Activated CD4-positive, alpha-beta T cell treated with anti-CD3 and anti-CD28 coated beads, Interleukin-2, amount 50 U/mL, for 4 hours (primary cell): ENCODE measurements around the gene CNGB1.
"Not testable (repeated sequence)": the region's sequence is repeated elsewhere in the genome, so short reads cannot be mapped to it uniquely, and the experiment has no call there.

Experiments
- DNase-seq, 2 experiments: peaks; one replicate each; pipeline ENCODE4 v3.0.0-alpha.2; 2020

CNGB1 gene

GRCh38 chr16:57923418-57923817 lies 47.5 kb downstream of the CNGB1 start:
- DNase-seq = no peak

GRCh38 chr16:57920880-57921229 lies 50.1 kb downstream of the CNGB1 start:
- no peak for DNase-seq

GRCh38 chr16:57920215-57920879 lies 50.6 kb downstream of the CNGB1 start:
- no peak for DNase-seq

- DNase-seq = no peak
Observed at GRCh38 chr16:57918994-57919393, 51.9 kb downstream of the CNGB1 start.

GRCh38 chr16:57918444-57918843 lies 52.5 kb downstream of the CNGB1 start:
- DNase-seq = no peak

- DNase-seq = not testable (repeated sequence)
Observed at GRCh38 chr16:57917929-57918328, 53.0 kb downstream of the CNGB1 start.

GRCh38 chr16:57917489-57917888 lies 53.4 kb downstream of the CNGB1 start:
- not testable (repeated sequence) for DNase-seq

GRCh38 chr16:57916735-57917438 lies 54.0 kb downstream of the CNGB1 start:
- DNase-seq = no peak

GRCh38 chr16:57915811-57916488 lies 55.0 kb downstream of the CNGB1 start:
- no peak for DNase-seq

DNA sequence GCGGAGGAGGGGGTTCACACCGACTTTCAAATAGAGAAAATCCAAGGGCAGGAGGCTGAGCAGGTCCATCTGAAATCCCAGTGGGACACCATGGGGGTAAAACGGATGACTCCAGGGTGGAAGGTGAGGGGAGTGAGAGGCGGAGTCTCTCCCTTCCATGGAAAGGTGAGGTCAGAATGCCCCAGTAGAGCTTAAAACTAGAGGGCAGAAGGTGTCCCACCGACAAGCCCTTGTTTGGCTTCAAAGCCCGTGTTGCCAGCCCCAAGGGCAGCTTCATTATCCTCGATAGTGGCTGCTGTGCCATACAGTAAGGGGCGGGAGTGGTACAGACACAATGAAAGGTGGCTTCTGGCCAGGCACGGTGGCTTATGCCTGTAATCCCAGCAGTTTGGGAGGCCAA lies 55.7 kb downstream of the CNGB1 start:
- no peak for DNase-seq

DNA sequence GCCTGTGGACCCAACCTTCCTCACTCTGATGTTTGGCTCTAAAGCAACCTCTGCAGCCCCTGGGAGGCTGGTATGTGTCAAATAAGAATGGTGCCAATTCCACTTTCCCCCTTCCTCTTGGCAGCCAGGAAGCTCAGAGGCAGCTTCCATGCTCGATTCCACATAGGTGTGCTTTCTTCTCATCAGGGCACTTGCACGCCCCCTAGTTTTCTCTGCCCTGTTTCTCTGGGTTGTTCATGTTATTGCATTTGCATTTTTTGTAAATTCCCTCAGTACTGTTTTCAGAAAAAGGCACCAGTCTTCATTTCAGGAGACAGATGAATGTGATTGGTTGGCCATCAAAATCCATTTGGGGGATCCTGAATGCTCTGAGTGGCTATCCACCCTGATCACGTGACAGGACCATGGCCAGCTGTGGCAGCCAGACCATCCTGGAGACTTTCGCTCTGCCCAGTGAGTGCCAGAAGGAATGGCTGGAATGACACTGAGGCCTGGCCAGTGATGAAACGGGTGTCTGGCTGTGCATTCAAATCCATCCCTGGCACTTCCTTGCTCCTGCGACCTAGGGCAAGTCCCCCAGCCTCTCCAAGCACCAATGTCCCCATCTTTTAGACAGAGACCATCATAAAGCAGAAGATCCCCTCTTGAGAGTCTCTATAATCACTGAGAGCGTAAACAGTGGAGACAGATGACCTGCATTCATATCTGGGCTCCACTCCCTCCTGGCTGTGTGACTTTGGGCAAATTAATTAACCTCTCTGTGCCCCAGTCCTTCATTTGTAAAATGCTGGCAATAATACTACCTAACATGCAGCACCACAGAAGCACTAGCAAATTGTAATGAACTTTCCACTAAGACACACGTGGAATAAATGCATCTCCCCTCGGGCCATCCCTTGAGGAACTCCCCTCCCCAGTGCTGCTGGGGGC lies 56.4 kb downstream of the CNGB1 start:
- DNase-seq = no peak

DNA sequence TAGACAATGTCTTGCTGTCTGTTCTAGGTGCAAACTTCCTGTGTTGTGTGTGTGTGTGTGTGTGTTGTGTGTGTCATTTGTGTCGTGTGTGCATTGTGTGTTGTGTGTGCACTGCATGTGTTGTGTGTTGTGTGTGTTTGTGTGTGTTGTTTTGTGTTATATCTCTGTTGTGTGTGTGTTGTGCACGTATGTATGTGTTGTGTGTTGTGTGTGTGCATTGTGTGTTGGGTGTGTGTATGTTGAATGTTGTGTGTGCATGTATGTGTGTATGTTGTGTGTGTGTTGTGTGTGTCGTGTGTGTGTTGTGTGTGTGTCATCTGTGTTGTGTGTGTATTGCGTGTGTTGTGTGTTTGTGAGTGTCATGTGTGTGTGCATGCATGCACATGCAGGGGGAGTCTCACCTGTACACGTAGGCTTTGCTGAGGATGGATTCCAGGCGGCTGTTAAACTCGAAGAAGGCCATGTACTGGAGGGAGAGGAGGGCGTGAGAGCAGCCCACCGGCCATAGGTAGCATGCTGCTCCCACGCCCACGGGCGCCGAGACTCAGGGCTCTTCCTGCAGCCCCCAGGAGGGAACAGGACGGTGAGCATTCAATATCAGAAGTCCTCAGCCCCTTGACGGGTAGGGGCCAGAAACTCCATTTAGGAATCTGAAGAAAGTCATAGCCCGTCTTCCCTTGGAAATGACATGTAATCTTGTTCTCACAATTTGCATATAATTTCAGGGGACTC lies 58.2 kb downstream of the CNGB1 start:
- DNase-seq = no peak

GRCh38 chr16:57911743-57912142 lies 59.2 kb downstream of the CNGB1 start:
- no peak for DNase-seq

GRCh38 chr16:57910696-57911095 lies 60.2 kb downstream of the CNGB1 start:
- no peak for DNase-seq

GRCh38 chr16:57908409-57908987 lies 62.4 kb downstream of the CNGB1 start:
- no peak for DNase-seq

DNA sequence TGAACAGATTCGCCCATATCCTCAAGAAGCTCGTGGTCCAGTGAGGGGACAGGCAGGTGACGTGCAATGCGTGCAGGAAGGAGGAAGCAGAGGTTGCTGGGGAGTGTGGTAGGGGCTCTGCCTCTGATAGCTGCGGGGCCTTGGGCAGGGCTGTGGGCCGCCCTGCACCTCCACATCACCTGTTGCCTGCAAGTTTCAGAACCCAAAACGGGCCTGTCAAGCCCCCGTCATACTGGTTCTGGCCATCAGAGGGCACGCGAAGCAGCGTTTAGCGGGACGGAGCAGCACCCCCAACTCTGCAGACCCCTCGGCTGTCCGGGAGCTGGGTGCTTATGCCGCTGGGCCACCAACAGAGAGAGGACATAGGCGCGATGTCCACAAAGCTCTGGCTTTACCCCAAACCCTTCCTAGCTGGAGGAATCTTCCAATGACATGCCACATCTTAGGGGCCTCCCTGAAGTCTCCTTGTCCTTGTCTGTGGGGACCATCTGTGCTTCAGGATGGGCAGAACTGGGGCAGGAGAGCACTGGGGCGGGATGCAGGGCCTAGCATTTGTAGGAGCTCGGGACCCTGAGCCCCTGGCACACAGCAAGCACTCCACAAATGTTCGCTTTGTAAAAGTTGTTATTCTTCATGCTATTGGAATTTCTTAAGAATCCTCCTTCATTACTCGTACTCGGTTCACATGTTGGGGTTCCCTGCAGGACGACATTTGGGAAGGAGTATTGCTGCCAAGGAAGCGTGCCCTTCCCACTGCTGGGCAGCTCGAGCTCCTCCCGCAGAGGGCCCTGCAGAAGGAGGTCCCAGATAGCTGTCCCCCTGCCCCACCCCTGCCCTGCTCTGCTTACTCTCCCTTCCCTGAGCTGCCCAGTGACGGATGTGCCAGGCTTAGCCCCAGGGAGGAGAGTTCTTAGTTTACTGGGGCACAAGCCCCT lies 64.3 kb downstream of the CNGB1 start:
- DNase-seq = peak; percentile 5 to 19

DNA sequence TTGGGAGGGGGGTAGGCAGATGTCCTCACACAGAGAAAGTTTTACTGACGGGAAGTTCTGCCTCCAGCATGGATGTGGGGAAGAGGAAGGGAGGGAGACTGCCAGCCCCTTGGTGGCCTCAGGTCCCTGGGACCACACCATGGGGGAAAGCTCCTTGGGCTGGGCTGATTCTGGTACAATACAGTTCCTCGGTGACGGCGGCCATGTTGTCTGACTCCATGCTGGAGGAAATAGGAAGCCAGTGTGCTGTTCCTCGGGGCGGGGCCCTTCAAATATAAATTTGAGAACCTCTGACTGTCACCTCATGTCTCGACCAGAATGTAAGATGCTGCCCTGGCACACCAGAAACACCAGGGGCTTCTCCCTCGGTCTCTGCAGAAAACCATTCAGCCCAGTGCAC lies 66.8 kb downstream of the CNGB1 start:
- DNase-seq = no peak

- no peak for DNase-seq
Observed at GRCh38 chr16:57903656-57904055, 67.3 kb downstream of the CNGB1 start.

- no peak for DNase-seq
Observed at GRCh38 chr16:57901480-57902069, 69.4 kb downstream of the CNGB1 start.

DNA sequence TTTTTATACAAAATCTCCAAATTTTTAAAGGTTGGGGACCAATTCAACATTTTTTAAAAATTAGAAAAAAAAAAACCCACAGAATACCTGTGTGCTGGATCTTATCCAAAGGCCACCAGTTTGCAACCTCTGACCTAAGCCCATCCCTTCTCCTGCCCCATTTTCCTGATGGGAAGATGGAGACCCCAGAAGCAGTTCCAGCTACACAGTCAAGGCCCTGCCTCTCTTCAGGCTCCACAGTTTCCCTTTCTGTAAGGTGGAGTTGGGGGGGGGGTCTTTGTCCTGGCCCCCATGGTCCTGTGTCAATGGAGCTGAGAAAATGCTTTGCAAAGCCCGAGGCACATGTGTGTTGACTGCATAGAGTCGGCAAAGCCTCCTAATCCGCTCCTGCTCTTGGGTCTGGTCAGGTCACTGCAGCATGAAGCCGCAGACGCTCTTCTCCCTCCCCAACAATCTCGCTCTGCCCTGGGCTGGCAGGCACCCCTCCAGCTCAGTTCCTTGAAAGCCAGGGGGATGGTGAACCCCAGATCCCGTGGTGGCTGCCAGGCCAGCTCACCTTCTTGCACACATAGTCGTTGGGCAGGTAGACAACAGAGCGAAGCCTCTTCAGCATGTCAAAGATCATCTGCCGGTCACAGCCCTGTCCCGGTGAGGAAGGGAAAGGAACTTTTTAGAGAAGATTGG lies 70.0 kb downstream of the CNGB1 start:
- DNase-seq = no peak
